Panc1 (cell line): ENCODE results near the gene MPP2.
"Not testable (repeated sequence)": the region's sequence is repeated elsewhere in the genome, so short reads cannot be mapped to it uniquely, and the experiment has no call there.

ENCODE experiments used
- CTCF ChIP-seq: fragments of 450-650 bp; IDR thresholded peaks from 2 replicates; pipeline ENCODE4 v1.5.1; 2017; ENCODE audit warnings: mild to moderate bottlenecking
- POLR2AphosphoS5 ChIP-seq: IDR thresholded peaks from 2 replicates; pipeline ENCODE4 v1.6.1; 2012; ENCODE audit warnings: mild to moderate bottlenecking, low read depth, low read length, moderate library complexity
- TCF7L2 ChIP-seq: IDR thresholded peaks from 2 replicates; pipeline ENCODE4 v1.6.1; 2011; ENCODE audit warnings: mild to moderate bottlenecking, low read depth, low read length, inconsistent platforms
- TF ChIP-seq, protein P1 (sequence below), 2 experiments: IDR thresholded peaks; 2 replicates each; pipeline ENCODE4 v1.6.1; 2011 to 2012; ENCODE audit warnings: low read depth in 2 of 2, control low read depth in 1 of 2, low read length in 1 of 2, mild to moderate bottlenecking in 1 of 2, moderate library complexity in 1 of 2; ENCODE audit not compliant: insufficient read depth in 1 of 2

DNA sequence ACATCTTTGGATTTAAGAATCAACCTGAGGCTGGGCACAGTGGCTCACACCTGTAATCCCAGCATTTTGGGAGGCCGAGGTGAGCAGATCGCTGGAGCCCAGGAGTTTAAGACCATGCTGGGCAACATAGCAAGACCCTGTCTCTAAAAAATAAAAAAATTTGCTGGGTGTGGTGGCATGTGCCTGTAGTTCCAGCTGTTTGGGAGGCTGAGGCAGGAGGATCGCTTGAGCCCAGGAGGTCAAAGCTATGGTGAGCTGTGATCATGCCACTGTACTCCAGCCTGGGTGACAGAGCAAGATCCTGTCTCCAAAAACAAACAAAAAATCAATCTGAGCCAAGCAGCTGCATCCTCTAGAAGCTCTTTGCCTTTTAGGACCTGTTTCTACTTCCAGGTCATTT is 32.1 kb upstream of the MPP2 start:
- not testable (repeated sequence) for TF ChIP-seq CTCF, POLR2AphosphoS5, TCF7L2
- TF ChIP-seq, protein P1, sequence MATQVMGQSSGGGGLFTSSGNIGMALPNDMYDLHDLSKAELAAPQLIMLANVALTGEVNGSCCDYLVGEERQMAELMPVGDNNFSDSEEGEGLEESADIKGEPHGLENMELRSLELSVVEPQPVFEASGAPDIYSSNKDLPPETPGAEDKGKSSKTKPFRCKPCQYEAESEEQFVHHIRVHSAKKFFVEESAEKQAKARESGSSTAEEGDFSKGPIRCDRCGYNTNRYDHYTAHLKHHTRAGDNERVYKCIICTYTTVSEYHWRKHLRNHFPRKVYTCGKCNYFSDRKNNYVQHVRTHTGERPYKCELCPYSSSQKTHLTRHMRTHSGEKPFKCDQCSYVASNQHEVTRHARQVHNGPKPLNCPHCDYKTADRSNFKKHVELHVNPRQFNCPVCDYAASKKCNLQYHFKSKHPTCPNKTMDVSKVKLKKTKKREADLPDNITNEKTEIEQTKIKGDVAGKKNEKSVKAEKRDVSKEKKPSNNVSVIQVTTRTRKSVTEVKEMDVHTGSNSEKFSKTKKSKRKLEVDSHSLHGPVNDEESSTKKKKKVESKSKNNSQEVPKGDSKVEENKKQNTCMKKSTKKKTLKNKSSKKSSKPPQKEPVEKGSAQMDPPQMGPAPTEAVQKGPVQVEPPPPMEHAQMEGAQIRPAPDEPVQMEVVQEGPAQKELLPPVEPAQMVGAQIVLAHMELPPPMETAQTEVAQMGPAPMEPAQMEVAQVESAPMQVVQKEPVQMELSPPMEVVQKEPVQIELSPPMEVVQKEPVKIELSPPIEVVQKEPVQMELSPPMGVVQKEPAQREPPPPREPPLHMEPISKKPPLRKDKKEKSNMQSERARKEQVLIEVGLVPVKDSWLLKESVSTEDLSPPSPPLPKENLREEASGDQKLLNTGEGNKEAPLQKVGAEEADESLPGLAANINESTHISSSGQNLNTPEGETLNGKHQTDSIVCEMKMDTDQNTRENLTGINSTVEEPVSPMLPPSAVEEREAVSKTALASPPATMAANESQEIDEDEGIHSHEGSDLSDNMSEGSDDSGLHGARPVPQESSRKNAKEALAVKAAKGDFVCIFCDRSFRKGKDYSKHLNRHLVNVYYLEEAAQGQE (IDR thresholded peaks at IDR 0.05; ENCODE audit: insufficient read depth in 1 of 2, low read depth in 2 of 2, low read length in 1 of 2) = not testable (repeated sequence)
